Kidney (tissue), 14 donors: Measurements from ENCODE around the gene THOC6. TPM values are rescaled to one million over a fixed set of nuclear protein-coding genes. Genes with fewer than 3 reads are reported as not detected.
"Not testable (repeated sequence)": the region's sequence is repeated elsewhere in the genome, so short reads cannot be mapped to it uniquely, and the experiment has no call there.

Source experiments
- DNase-seq, 5 donors: peaks; one replicate each; pipeline ENCODE4 v3.0.0-alpha.2; 2013 to 2020
- FAIRE-seq: peaks from 2 replicates; lab custom pipeline; 2012; peaks lifted over from hg19 to GRCh38; lab: Jason Lieb, UNC
- H3K27ac ChIP-seq, 2 donors: one replicate each; pipeline ENCODE4 v1.7.0; 2013; ENCODE audit warnings: low read depth in 2 of 2, low read length in 2 of 2, inconsistent platforms in 1 of 2
- H3K27me3 ChIP-seq: one replicate; pipeline ENCODE4 v1.7.1; 2013; ENCODE audit warnings: low read length, inconsistent platforms; ENCODE audit not compliant: control insufficient read depth, insufficient read depth
- H3K36me3 ChIP-seq, 3 donors: one replicate each; pipeline versions ENCODE4 v1.7.0 to v1.7.1; 2013; ENCODE audit warnings: low read length in 3 of 3, control low read depth in 1 of 3, inconsistent platforms in 1 of 3; ENCODE audit not compliant: insufficient read depth in 3 of 3, control insufficient read depth in 2 of 3
- H3K4me1 ChIP-seq, 3 donors: one replicate each; pipeline versions ENCODE4 v1.7.0 to v1.7.1; 2013; ENCODE audit warnings: low read length in 3 of 3, inconsistent platforms in 1 of 3, low read depth in 1 of 3; ENCODE audit not compliant: control insufficient read depth in 2 of 3, insufficient read depth in 2 of 3
- H3K4me3 ChIP-seq, 3 donors: one replicate each; pipeline versions ENCODE4 v1.7.0 to v1.8.1; 2013; ENCODE audit warnings: low read length in 3 of 3, control low read depth in 1 of 3, inconsistent platforms in 1 of 3
- H3K9ac ChIP-seq, 3 donors: one replicate each; pipeline versions ENCODE4 v1.7.0 to v1.7.1; 2013; ENCODE audit warnings: low read length in 3 of 3, control low read depth in 1 of 3, inconsistent platforms in 1 of 3
- H3K9me3 ChIP-seq, 3 donors: one replicate each; pipeline versions ENCODE4 v1.7.0 to v1.7.1; 2013; ENCODE audit warnings: low read length in 3 of 3, control low read depth in 1 of 3, inconsistent platforms in 1 of 3; ENCODE audit not compliant: control insufficient read depth in 2 of 3, insufficient read depth in 1 of 3
- intact Hi-C: fragments of 100-400 bp; cut with DNase I; formaldehyde crosslinking; loops from one replicate; pipeline ENCODE4 v1.11.1; 2022
- polyA plus RNA-seq: library from polyadenylated mRNA; stranded (reverse); fragments of 350-450 nt; fragmentation: Illumina TruSeq; extraction: RNeasy Lipid Tissue Mini Kit (QIAGEN cat#74804); gene quantifications from one replicate; pipeline ENCODE4 v1.2.3, GENCODE V29; 2014; ENCODE audit warnings: low read depth, low replicate concordance; ENCODE audit not compliant: insufficient read depth
- total RNA-seq: library from RNA; stranded (reverse); fragmentation: NEBNext Ultra II Directional; extraction: Animal tissue kit (Norgen Biotek cat#: 25700); gene quantifications from one replicate; pipeline ENCODE4 v1.2.1, GENCODE V29; 2021
- TF ChIP-seq, protein P1 (sequence below): IDR thresholded peaks from 3 replicates; pipeline ENCODE4 v1.5.1; 2012; ENCODE audit warnings: mild to moderate bottlenecking, moderate library complexity, borderline replicate concordance; ENCODE audit not compliant: insufficient read depth; ENCODE audit errors: extremely low read depth
- donor health status: control.
- donor health status: control.
- donor health status: control.
- donor health status: control.
- donor health status: control.
- donor health status: DM: yes; HTN: yes; CAD: no.
- donor health status: Normal renal cell carcinoma (clear cell type).

THOC6 gene
- total and polyA plus RNA-seq, 2 donors from 2014 or later: 21.2 to 26.1 TPM

DNA sequence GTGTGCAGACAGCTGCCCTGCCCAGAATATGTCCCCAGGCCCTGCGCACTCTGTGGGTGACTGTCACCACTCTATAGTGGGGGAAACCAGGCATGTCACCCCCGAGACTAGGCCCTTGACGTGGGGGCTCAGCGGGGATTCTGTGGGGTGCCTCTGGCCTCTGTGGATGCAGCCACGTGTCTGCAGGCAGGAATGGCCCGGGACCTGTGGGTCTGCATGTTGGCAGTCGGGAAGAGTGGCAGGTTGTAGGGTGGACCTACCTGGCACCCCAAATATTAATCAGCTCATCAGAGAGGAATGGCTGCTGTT lies 42.6 kb downstream of the THOC6 start:
- H3K36me3 ChIP-seq: no peaks in the 10 kb centered on the region
- intact Hi-C loops: loop anchor here (10.0 kb wide), 1 partner anchor 48 kb away; the partner anchor contains the start of gene ZNF205
- peak overlapping the region in 2 of 3 donors; percentile 80 to 91 for H3K9ac ChIP-seq
- peaks cover 0 to 18% (median 9%) of the 10 kb centered on the region in 3 donors for H3K4me1 ChIP-seq
- H3K4me3 ChIP-seq: peak overlapping the region in 2 of 3 donors; percentile 52 to 64
- H3K27ac ChIP-seq: peak overlapping the region; percentile 81
- no peaks in the 10 kb centered on the region for H3K27me3 ChIP-seq
- DNase-seq (peak in 1 of 5 donors; percentile 71), FAIRE-seq (no peak)
- no peaks in the 10 kb centered on the region for H3K9me3 ChIP-seq
- TF ChIP-seq, protein P1, sequence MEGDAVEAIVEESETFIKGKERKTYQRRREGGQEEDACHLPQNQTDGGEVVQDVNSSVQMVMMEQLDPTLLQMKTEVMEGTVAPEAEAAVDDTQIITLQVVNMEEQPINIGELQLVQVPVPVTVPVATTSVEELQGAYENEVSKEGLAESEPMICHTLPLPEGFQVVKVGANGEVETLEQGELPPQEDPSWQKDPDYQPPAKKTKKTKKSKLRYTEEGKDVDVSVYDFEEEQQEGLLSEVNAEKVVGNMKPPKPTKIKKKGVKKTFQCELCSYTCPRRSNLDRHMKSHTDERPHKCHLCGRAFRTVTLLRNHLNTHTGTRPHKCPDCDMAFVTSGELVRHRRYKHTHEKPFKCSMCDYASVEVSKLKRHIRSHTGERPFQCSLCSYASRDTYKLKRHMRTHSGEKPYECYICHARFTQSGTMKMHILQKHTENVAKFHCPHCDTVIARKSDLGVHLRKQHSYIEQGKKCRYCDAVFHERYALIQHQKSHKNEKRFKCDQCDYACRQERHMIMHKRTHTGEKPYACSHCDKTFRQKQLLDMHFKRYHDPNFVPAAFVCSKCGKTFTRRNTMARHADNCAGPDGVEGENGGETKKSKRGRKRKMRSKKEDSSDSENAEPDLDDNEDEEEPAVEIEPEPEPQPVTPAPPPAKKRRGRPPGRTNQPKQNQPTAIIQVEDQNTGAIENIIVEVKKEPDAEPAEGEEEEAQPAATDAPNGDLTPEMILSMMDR: no peak

DNA sequence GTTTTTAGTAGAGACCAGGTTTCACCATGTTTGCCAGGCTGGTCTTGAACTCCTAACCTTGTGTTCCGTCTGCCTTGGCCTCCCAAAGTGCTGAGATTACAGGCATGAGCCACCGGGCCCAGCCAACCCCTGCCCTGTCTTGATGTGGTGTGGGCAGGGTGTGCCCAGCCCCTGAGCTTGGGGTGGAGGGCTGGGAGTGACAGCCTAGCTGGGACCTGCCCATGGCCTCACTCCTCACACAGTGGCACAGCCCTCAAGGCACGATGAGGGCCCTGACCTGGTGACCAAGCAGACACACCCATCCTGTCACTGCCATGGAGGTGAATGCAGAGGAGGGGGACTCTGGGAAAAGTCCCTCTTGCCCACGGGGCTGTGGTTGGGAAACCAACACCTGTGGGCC lies 44.7 kb downstream of the THOC6 start:
- no peak overlapping the region for H3K27ac ChIP-seq
- FAIRE-seq (no peak), DNase-seq (peak in 1 of 5 donors; percentile 66)
- H3K9me3 ChIP-seq: no peaks in the 10 kb centered on the region
- no peaks in the 10 kb centered on the region for H3K36me3 ChIP-seq
- TF ChIP-seq, protein P1: no peak
- H3K27me3 ChIP-seq: no peaks in the 10 kb centered on the region
- peaks cover 0 to 18% (median 9%) of the 10 kb centered on the region in 3 donors for H3K4me1 ChIP-seq
- H3K9ac ChIP-seq: no peak overlapping the region
- intact Hi-C loops: loop anchor here (10.0 kb wide), 1 partner anchor 46 kb away; the partner anchor contains the start of gene ZNF205
- no peak overlapping the region for H3K4me3 ChIP-seq

DNA sequence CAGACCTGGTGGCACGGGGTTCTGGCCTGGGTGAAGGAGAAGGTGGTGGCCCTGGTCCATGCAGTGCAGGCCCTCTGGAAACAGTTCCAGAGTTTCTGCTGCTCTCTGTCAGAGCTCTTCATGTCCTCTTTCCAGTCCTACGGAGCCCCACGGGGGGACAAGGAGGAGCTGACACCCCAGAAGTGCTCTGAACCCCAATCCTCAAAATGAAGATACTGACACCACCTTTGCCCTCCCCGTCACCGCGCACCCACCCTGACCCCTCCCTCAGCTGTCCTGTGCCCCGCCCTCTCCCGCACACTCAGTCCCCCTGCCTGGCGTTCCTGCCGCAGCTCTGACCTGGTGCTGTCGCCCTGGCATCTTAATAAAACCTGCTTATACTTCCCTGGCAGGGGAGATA lies 45.3 kb downstream of the THOC6 start:
- peak in 1 of 5 donors; percentile 69 for DNase-seq

DNA sequence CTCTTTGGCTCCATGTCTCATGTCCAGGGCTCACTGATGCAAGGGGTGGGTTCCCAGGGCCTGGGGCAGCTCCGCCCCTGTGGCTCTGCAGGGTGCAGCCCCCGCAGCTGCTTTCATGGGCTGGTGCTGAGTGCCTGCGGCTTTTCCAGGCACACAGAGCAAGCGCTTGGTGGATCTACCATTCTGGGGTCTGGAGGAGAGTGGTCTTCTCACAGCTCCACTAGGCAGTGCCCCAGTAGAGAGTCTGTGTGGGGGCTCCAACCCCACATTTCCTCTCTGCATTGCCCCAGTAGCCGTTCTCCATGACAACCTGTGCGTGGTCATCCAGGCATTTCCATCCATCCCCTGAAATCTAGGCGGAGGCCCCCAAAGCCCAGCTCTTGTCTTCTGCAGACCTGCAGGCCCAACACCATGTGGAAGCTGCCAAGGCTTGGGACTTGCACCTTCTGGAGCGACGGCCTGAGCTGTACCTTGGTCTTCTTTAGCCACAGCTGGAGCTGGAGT lies 46.8 kb downstream of the THOC6 start:
- Histone ChIP-seq H3K27ac (no peak overlapping the region), H3K4me3 (no peak overlapping the region), H3K4me1 (peaks cover 0 to 15% (median 0%) of the 10 kb centered on the region in 3 donors), H3K9ac (no peak overlapping the region), H3K9me3 (no peaks in the 10 kb centered on the region), H3K27me3 (no peaks in the 10 kb centered on the region), H3K36me3 (no peaks in the 10 kb centered on the region)
- intact Hi-C loops: no loop called here
- TF ChIP-seq, protein P1: no peak
- DNase-seq (peak in 1 of 5 donors; percentile 43), FAIRE-seq (no peak)

More for the DNA sequence above, 45.3 kb downstream of the THOC6 start:
- H3K36me3 ChIP-seq, H3K4me3 ChIP-seq, FAIRE-seq, H3K9me3 ChIP-seq, H3K27me3 ChIP-seq, H3K9ac ChIP-seq, H3K27ac ChIP-seq: not testable (repeated sequence)
- intact Hi-C loops: loop anchor here (10.0 kb wide), 1 partner anchor 46 kb away; the partner anchor contains the start of gene ZNF205
- H3K4me1 ChIP-seq: peaks cover 0 to 24% (median 9%) of the 10 kb centered on the region in 3 donors
